ENCODE measurements around the gene DBNL.

- TF ChIP-seq, protein P1, sequence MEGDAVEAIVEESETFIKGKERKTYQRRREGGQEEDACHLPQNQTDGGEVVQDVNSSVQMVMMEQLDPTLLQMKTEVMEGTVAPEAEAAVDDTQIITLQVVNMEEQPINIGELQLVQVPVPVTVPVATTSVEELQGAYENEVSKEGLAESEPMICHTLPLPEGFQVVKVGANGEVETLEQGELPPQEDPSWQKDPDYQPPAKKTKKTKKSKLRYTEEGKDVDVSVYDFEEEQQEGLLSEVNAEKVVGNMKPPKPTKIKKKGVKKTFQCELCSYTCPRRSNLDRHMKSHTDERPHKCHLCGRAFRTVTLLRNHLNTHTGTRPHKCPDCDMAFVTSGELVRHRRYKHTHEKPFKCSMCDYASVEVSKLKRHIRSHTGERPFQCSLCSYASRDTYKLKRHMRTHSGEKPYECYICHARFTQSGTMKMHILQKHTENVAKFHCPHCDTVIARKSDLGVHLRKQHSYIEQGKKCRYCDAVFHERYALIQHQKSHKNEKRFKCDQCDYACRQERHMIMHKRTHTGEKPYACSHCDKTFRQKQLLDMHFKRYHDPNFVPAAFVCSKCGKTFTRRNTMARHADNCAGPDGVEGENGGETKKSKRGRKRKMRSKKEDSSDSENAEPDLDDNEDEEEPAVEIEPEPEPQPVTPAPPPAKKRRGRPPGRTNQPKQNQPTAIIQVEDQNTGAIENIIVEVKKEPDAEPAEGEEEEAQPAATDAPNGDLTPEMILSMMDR (IDR thresholded peaks at IDR 0.05; ENCODE audit: low read depth, low read length) = no peak
- no peak for TF ChIP-seq EZH2phosphoT487 (IDR thresholded peaks at IDR 0.05; ENCODE audit: low read depth)
These were observed 19.6 kb downstream of the DBNL start for GRCh38 chr7:44063894-44064651.

All from OCI-LY3 (cell line).